HG02588 (cell line): ENCODE measurements around the gene PC.

Experiments used
- ATAC-seq: cut with Tn5 transposase; IDR thresholded peaks from one replicate; pipeline ENCODE4 v1.9.1; 2021; ENCODE audit warnings: mild to moderate bottlenecking, moderate library complexity; ENCODE audit not compliant: unreplicated experiment

Gene PC

DNA sequence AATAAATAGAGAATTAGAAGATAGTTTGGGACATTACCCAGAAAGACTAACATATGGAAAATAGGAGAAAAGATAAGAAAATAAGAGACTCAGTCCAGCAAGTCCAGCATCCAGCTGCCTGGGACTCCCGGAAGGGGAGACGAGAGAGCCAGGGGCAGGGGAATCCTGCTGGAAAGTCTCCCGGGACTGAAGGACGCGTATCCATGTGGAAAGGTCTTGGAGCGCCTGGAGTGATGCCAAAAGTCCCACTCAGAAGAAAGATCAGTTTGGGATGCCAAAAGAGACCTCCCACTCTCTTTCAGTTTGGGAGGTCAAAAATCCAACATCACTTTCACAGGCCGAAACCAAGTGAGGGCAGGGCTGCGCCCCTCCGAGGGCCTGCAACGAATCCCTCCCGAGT is 70.7 kb downstream of the PC start:
- no peak for ATAC-seq

DNA sequence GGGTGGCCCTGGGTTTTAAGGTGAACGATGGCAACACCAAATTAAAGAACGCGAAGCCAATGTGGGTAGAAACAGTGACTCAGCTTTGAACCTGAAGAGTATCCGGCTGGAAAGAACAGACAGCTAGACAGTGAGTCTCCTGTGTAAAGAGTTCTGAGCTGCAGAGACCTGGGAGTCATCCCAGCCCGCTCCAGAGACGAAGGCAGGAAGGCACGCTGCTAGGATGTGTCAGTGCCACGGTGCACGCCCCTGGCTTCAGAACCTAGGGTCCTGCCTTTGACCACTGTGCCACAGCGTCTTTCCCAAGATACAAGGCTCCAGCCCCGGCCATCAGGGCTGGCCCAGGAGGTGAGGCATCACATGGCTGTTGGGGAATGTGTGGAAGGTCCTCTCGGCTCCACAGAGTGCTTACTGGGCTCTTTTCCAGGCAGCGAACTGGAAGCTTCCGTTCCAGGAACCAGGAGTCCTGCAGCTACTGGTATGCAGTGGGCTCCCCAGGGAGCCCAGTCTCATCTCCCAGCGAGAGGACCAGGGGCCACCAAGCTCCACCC is 71.4 kb downstream of the PC start:
- ATAC-seq = no peak

DNA sequence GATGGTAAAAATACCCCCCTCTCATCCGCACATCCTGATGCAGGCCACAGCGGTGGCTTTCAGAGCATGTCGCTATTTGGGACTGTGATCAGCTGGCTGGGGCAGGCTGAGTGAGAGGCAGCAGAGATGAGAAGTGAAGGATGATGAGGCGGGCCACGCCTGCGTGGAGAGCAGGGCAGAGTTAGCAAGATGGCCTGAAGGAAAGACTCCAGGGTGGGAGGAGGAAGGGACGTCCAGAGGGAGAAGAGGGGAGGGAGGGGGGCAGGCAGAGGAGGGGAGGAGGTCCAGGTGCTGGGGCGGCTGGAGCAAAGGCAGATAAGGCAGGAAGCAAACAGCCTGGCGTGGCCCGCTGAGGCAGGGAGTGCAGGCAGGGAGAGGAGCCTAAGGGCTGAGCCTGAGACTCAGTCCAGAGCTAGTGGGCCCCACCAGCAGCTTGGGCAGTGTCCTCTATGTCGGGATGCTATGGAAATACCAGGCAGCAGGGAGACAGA is 72.2 kb downstream of the PC start:
- ATAC-seq = no peak

DNA sequence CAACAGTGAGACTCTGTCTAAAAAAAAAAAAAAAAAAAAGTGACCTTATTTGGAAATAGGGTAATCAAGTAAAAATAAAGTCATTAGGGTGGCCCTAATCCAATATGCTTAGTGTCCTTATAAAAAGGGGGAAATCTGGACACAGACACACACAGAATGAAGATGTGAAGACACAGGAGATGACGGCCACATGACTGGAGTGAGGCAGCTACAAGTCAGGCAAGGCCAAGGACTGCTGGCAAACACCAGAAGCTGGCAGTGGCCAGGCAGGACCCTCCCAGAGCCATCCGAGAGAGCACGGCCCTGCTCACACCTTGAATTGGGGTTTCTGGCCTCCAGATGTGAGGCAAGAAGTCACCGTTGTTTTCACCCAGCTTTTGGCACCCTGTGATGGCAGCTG is 72.7 kb downstream of the PC start:
- no peak for ATAC-seq

DNA sequence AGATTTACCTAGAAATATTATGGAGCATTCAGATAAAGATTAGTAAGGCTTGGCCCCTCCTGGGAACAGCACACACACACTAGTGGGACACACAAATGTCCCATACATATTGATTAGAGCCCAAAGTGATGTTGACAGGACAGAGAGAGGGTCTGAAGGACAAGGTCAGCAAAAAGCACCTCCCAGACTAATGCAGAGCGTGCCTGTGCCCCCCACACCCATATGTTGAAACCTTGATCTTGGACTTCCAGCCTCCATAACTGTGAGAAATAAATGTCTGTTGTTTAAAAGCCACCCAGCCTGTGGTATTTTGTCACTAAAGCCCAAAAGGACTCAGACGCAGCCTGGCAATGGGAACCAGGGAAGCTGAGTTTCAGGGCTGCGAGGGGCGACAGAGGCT is 73.7 kb downstream of the PC start:
- ATAC-seq = no peak

DNA sequence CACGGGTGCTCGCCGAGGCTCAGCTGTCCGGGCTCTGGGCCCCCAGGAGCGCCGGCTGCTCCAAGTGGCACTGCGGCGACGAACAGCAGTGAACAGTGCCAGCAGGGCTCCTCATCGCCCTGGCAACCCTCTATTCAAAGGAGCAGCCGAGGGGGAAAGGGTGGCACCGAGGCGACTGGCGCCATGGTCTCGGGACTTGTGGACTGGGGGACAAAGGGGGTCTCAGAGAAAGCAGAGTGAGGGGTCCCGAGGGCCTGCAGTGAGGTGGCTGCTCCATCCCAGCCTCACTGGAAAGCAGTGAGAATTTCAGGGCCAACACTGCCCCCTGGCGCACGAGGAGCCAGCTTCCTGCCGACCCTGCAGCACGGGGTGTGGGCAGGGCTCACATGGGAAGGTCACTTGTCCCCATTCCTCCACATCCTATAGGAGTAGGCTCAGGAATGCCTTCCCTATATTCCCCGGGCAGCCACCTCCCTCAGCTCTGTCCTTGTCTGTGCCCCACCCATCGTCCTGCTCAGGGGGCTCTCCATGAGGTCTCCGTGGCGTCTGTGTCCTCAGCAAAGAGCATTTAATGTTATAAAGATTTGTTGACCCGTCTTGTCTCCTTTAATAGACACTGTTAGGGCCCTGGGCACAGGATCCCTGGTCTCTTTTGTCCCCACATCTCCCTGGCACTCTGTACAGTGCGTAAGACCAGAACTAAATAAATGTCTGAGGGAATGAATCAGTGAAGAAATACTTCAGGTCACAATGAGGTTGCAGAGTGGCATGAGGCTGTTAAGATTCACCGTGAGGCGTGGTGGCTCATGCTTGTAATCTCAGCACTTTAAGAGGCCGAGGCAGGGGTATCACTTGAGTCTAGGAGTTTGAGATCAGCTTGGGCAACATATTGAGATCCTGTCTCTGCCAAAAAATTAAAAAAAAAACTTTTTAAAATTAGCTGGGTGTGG is 74.9 kb downstream of the PC start:
- ATAC-seq = no peak

DNA sequence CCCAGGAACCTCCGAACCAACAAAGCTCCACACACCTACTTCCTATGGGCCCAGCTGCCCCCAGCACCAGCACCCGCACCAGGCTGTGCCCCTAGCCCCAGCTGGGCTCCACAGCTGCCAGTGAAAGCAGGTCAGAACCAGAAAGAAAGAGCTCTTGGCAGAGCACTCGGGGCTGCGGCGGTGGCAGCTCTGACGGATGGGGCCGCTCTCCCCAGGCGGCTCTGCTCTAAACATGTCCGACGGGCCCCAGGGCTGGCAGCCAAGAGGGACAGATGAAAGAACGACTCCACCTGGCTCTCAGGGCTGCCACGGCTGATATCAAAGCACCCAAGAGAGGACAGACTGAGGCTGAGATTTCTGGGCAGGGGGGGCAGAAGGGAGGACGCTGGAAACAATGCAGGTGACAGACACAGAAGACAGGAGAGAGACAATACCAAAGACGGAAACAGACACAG is 75.6 kb downstream of the PC start:
- no peak for ATAC-seq

DNA sequence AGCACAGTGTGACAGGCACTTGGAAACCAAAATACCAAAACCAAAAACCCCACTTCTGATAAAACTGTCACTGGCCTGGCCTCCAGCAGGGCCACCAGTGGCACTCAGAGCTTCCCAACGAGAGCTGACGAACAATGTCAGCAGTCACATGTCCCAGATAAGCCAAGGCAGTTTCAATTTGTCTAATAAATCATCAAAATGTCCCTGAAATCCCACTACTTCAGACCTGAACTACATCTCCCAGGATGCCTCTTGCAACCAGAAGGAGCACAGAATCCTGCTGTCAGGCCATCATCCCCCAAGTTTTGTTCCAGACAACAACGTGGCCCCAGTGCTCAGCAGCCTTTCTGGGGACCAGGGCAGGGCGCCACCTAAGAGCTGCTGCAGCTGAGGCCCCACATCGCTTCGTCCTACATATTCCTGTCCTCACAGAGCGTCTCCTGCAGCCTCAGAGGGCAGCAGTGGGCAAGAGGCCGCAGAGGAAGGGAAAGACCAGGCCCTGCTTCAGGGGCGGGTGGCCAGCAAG is 76.2 kb downstream of the PC start:
- ATAC-seq = no peak

DNA sequence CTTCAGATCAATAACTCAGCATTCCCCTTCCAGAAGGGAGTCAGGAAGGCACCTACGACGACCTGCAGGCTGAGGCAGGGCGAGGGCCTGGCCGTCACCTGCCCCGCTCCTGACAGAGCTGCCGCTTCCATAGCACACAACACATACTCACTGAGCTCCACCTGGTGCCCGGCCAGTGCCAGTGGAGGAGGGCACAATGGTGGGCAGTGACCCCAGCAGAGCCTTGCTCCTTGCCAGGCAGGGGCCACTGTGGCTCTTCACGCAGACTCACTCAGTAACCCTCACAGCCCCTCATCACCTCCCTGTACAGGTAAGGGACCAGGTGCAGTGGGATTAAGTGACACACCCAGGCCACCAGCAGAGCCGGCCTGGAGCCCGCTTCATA is 76.7 kb downstream of the PC start:
- no peak for ATAC-seq

DNA sequence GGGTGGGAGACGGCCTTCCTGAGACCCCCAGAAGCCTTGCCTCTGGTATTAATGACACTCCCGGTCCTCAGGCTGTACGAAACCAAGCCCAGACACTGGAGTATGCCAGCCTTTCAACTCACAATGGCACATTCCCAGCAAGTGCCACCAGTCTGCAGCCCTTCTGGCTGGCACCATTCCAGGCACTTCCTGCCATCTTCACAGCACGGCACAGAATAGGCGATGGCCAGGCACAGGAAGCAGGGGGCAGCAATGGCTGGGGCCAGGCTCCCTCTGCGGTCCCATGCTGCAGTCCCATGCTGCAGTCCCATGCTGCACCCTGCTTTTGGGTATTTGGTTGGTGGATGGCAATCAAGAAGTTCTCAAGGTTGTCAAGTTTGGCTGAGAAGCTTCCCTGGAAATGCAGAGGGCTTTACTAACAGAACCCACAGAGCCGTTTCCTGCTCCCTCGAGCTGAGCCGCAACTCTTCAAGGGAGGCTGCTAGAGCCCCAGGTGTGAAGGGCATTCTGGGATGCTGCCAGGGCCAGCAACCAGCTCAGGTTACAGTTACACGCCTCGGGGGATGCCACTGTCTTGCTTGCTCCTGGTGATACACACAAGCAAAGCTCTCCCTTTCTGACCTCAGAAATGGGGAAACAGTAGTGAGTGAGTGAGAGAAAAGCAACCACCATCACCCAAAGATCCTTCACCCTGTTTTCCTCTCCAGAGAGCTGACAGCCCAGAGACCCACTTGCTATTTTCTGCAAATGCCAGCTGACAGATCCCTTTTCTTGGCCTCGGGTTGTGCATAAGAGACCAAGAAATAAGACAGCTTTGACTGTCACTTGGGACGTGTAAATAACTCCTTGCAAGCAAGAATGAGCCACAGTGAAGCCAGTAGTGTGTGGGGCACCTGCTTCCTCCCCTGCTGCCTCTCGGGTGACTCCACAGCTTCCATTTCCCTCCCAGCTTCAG is 77.4 kb downstream of the PC start:
- no peak for ATAC-seq

DNA sequence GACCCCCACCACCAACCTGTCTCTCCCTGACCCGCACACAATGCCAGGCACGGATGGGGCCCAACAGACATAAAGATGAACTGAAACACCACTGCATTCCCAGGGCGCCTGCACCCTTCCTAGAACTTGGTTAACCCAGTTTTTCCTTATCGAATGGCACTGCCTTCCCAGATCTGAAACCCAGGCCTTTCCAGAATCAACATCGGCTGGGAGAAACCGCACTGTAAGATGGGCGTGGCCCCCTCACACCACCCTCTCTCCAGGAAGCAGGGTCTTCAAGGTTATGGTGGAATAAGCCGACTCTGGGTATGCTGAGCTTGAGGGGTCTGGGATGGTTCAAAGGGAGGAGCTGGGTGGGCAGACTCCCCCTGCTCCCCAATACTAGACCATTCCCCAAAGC is 78.2 kb downstream of the PC start:
- ATAC-seq = no peak

DNA sequence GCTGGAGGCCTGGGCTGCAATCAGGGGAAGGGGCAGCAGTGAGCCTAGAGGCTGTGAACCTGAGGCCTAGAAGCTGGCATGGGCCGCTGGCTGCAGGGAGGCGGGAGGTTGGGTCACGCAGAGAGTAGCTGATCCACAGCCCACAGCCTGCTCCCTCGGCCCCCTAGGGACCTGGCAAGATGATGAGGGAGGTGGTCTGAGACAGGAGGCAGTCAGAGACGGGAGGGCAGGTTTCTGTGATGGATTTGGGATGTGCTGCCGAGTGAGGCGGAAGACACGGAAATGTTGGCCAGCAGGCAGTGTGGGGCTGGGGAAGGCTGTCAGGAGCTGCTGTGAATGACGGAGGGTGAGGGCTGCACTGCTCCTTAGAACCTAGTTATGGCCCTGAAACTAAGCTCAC is 78.6 kb downstream of the PC start:
- no peak for ATAC-seq

DNA sequence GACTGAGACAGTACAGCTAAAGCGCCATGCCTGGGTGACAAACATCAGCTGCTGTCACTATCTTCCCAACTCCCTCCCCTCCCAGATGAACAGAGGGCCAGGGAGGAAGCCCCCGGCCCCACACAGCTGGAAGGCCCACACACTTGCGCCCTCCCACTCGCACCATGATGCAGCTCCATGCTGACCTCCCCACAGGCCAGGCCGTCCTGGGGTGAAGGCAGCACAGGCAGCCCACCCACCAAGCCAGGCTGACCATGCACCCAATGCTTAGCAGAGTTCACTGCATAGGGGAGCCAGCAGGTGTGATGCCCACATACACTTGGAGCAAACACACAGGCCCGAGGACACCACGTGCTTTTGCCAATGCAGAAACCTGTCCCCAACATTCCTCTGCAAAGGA is 79.2 kb downstream of the PC start:
- ATAC-seq = no peak

DNA sequence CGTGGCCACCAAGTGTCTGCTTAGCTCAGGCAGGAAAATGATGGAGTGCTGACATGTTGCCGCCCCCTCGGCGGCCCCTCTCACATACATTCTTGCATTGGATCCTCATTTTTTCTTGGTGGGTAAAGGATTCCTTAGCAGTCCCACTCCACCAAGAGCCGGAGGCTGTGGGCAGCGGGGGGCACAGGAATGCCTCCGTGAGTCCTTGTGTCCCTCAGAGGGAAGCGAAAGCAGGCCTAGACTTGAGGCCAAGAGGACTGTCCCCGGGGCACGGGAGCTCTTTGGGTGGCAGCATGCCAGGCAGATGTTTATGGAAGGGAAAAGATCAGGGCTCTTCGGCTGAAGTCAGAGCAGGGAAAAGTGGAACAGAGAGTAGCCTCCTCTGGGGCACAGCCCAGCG is 79.7 kb downstream of the PC start:
- ATAC-seq = no peak

DNA sequence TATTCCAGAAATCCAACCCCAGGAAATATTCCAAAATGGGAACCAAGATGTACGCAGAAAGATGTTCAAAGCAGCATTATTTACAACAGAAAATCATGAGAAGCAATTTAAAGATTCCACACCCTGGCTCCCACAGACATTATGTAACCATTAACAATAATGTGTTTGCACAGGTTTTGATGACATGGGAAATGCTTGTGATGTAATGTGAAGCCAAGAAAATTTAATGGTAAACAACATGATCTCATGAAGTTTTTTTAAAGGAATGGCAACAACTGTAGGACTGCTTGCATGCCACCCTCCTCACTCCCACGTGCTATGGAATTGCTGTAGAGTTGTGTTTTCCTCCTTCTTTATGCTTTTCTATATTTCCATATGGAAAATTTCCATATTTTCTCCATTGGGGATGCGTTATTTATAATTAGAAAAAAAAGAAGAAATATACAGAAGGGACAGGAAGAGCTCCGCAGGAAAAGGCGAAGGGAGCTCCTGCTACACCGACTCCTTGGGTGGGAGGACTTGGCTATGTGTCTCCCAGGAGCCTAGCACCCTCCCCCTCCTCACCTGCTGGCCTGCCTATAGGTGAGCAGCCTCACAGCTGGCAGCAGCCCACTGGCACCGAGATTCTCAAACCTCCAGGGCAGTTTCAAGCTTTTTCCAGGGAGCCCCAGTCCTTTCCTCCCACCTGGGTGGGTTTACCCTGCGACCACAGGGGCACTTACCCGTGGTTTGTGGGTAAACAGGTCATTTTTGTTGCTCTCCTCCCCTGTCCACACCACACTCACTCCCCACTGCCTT is 80.4 kb downstream of the PC start:
- ATAC-seq = no peak

DNA sequence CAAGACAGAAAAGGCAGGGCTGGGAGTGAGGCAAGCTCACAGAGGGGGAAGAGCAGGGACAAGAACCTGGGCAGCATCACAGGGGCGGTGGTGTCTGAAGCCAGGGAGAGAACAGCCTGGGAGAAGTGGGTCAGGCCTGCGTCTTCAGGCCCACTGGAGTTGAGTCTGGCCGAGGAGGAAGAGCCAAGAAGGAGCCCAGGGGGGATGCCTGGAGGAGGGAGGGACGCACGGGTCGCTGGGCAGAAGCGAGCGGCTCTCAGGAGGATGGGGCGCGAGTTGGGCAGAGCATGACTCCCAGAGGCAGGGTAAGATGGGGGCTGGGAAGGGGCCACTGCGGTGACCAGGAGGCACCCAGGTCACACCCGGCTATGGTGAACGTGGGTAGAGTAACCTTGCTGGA is 82.8 kb downstream of the PC start:
- ATAC-seq = no peak

DNA sequence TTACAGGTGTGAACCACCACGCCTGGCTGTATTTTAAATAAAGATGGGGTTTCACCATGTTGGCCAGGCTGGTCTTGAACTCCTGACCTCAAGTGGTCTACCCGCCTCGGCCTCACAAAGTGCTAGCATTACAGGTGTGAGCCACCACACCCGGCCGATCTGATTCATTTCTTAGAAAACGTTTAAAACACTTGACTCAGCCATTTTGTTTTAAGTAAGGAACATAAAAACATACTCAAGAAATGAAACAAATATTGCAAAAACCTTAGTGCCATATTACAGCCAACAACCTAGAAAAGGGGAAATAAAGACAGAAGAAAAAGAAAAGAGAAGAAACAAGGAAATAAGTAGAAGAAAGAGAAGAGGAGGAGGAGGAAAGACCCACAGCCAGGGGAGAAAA is 84.0 kb downstream of the PC start:
- no peak for ATAC-seq

DNA sequence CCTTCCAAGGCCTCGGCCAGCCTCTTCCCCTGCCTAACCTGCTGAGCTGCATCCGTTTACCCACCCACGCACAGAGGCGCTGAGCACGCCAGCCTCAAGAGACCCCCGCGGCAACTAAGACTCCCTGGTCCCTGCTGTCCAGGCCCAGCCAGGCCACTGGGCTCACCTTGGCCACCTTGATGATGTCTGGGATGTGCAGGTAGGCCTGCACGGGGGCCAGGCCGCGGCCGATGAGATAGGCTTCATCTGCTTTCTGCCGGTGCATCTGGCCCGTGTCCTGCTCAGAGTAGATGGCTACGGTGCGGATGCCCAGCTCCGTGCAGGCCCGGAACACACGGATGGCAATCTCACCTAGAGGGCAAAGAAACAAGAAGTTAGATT is 86.7 kb downstream of the PC start:
- no peak for ATAC-seq

DNA sequence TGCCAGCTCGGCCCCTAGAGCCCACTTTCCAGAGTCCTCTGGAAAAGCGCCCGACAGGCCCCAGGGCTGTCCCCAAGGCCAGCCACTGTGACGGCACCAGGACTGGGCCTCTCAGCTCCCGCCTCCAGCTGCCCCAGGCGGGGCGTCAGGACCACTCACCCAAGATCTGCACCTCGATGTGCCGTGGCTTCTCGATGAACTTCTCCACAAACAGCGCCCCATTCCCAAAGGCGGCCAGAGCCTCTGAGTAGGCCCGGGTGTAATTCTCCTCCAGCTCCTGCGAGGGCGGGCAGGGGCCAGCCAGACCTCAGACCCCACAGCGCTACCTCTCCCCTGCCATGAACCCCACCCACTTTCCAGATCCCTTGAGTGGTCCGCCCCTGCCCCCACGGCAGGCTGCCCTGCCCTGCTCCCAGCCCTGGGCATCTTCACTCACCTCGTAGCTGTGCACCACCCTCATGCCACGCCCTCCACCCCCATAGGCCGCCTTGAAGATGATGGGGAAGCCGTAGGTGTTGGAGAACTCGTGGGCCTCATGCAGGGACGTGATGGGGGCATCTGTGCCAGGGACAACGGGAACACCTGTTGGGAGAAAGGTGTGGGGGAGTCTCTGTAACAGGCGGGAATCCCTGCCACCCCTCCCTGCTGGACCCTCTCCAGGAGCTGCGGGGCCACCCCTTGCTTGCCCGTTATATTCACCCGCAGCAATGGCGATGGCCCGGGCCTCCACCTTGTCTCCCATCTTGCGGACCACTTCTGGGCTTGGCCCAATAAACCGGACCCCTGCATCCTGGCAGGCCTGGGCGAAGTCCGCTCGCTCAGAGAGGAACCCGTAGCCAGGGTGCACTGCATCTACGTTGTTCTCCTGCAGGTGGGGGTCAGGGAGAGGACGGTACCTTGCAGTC is 87.3 kb downstream of the PC start:
- no peak for ATAC-seq
